GM19328 (cell line): ENCODE results near the gene METTL24.
"Not testable (repeated sequence)": the region's sequence is repeated elsewhere in the genome, so short reads cannot be mapped to it uniquely, and the experiment has no call there.

Source experiments
- ATAC-seq: cut with Tn5 transposase; IDR thresholded peaks from one replicate; pipeline ENCODE4 v1.9.1; 2021; ENCODE audit warnings: mild to moderate bottlenecking, moderate library complexity; ENCODE audit not compliant: unreplicated experiment

Gene METTL24

GRCh38 chr6:110272781-110273180 is 85.4 kb downstream of the METTL24 start:
- ATAC-seq, result not testable (repeated sequence)

DNA sequence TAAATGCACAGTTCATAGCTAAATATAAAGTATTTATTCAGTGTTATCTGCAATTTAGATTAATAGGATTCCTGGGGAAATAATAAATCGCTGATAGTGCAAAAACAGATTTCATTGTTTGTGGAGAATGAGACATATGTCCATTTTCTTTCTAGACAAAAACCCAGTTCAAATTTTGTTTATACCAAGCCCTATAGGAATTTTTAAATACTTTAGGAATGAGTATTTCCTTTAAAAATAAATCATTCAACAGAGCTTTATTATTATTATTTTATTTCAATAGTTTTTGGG is 86.5 kb downstream of the METTL24 start:
- no peak for ATAC-seq

DNA sequence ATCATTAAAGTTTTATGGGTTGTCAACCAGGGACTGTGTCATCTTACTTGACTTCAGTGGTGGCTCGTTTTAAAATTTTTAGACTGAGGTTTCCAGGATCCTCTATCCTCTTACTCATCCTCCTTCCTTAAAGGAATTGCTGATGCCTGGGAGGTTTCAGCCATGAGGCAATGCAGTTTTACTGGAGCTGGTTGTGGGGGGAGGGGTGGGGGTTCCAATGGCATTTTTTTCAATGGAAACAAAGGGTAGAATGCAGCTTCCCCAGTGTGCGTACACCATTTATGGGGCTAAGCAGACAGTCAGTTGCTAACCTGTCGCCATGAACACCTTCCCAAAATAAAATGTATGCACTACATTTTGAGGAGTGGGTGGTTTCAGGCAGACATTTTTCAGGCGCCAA is 88.0 kb downstream of the METTL24 start:
- no peak for ATAC-seq

- ATAC-seq, result no peak
These were observed 88.5 kb downstream of the METTL24 start for GRCh38 chr6:110269623-110270022.

DNA sequence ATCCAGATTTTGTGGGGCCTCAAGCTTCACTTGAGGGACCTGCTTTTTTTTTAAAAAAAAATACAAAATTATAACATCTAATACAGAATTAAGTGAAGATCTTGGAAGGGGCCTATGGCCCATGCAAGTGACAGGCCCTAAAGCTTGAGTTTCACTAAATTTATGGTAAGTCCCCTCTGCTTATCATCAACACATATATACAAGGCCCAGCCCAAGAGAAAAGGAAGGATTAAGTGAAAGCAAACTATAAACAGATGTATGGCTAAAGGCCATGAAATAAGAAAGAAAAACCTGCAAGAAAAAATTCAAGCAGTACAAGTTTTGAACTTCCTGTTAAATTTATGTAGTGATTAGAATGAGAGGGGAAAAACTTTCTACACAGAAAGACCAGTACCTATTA is 91.2 kb downstream of the METTL24 start:
- ATAC-seq, result no peak

DNA sequence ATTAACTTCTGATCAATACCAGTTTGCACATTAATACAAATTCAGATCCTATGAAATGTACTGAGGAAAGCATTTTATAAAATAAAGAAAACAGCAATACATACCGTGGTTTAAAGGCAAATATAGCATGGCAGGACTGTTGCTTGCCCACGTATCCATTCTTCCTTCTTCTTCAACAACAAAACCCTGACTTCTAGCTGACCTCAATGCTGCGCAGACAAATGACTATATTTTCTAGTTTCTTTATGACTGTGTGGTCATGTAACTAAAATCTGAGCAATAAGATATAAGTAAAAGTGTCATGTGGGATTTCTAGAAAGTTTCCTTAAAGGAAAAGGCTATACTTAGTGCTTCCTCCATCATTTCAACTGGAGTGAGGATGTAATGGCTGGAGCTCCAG is 92.9 kb downstream of the METTL24 start:
- ATAC-seq, result no peak

DNA sequence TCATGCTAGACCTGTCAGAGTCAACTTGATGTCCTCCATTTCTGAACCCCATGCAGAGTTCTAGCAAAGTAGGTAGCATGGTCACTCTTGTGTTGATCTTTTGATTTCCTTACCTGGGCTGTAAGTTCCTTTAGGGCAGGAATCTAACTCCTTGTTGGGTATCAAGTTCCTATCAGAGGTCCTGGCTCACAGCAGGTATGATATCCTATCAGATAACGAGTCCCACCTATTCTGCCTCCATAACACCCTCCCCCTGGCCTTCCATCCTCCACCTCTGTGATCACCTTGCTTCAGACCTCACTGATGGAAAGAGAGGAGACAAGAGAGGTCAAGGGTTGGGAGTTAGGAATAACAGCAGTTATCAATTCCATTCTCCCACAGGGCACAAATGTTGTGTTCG is 101.8 kb downstream of the METTL24 start:
- ATAC-seq, result no peak

DNA sequence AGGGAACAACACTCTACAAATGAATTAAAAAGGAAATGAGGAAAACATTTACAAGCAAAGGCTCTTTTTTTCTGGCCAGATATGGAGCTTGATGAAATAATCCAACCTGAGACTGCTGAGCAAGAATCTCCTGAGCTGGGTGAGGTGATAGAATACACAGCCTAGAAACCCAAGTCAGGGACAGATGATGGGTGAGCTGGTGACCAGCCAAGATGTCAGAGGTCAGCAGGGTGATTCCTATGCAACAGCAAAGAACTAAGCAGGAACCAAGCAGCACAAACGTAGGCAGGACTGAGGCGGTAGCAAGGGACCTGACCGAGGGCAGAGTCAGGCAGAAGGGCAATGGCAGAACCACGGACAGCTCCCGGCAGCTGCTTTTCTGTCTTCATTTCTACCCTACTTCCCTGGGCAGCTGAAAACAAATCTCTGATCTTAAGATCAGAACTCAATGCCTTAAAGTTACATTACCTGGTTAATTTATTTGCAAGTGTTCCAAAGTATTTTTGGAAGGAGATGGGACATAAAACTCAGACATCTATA is 102.9 kb downstream of the METTL24 start:
- no peak for ATAC-seq

- ATAC-seq, result no peak
These were observed 107.3 kb downstream of the METTL24 start for GRCh38 chr6:110250838-110251237.

- no peak for ATAC-seq
These were observed 108.1 kb downstream of the METTL24 start for GRCh38 chr6:110250058-110250457.

DNA sequence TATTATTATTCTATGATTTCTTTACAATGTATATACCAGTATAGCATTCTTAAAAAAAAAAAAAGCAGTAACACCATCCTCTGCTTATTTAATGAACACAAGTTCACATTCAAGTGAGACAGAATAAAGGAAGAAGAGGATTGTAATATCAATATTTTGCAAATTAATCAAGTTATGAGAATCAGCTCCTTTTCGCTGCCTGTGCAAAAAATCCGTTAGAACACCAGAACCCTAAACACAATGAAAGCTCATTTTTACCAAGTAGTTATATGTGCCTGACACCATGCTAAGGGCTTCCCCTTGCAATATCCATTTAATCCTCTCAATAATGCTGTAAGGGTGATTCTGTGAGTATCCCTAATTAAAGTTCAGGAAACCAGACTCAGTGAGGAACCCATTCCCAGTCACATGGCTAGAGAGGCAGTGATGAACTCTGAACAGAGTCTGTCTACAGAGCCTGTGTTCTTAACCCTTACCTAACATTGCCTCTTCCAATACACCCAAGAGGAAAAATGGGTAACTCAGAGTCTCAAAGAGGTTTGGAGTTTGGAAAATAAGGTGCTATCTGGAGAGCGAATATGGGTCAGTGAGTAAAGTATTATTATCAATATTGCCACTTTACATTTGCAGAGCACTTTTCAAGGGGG is 111.1 kb downstream of the METTL24 start:
- ATAC-seq, result no peak

DNA sequence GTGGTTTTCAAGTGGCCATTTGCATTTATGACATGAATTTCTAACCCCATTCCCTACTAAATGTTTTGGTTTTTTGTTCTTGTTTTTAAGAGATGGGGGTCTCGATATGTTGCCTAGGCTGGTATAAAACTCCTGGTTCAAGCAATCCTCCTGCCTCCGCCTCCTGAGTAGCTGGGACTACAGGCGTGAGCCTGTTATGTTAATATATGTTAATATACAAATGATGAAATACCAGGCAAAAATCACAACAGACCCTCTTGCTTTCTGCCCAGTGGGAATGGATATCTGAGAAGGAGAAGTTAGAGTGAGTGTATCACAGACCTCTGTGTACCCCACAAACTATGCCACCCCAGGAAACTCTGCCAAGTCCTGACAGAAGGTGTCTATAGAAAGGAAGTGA is 111.8 kb downstream of the METTL24 start:
- no peak for ATAC-seq

GRCh38 chr6:110244621-110245020 is 113.5 kb downstream of the METTL24 start:
- not testable (repeated sequence) for ATAC-seq

GRCh38 chr6:110239526-110240274 is 118.4 kb downstream of the METTL24 start:
- ATAC-seq, result no peak

DNA sequence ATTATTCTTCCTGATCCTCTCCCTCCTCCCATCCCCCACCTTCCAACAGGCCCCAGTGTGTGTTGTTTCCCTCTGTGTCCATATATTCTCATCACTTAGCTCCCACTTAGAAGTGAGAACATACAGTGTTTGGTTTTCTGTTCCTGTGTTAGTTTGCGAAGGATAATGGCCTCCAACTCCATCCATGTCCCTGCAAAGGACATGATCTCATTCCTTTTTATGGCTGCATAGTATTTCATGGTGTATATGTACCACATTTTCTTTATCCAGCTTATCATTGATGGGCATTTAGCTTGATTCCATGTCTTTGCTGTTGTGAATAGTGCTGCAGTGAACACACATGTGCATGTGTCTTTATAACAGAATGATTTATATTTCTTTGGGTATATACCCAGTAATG is 122.1 kb downstream of the METTL24 start:
- ATAC-seq, result not testable (repeated sequence)

DNA sequence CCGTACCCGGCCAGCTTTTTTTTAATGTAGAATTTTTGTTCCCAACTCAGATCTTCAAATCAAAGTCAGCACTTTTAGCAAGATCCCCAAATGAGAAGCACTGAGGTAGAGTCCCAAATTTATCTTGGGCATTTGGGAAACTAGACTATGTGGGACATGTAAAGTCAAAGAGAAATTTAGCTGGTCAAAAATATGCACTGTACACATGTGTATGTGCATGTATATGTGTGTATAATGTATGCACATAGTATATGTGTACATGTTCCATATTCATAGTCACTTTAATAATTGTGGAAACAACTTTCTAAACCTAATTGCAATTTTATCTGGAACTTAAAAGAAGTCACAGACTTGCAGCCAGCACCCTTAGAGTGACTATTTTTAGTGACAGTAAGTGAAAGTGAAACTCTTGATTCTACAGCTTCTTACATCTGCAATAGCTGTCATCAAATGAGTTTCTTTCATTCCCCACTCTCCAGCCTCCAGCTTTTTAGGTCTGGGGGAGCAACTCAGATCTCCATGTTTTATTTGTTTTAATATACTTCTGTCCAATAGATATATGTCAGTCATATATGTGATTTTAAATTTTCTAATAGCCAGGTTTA is 124.3 kb downstream of the METTL24 start:
- peak; percentile 88 for ATAC-seq

- ATAC-seq, result no peak
These were observed 125.7 kb downstream of the METTL24 start for GRCh38 chr6:110232450-110232849.

- ATAC-seq, result no peak
These were observed 131.9 kb downstream of the METTL24 start for GRCh38 chr6:110226261-110226660.

DNA sequence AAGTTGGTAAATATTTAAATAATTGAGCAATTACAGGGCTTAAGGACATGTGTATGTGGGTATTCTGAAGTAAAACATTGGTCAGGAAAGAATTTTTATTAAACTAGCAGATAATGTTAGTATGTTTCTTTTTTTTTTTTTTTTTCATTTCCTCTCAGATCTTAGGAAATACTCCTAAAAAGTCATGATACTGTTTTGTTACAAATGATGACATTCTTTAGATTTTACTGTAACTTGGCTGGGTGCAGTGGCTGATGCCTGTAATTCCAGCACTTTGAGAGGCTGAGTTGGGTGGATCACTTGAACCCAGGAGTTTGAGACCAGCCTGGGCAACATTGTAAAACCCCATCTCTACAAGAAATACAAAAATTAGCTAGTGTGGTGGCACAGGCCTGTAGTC is 136.4 kb downstream of the METTL24 start:
- ATAC-seq, result no peak

GRCh38 chr6:110217266-110217665 is 140.9 kb downstream of the METTL24 start:
- no peak for ATAC-seq

DNA sequence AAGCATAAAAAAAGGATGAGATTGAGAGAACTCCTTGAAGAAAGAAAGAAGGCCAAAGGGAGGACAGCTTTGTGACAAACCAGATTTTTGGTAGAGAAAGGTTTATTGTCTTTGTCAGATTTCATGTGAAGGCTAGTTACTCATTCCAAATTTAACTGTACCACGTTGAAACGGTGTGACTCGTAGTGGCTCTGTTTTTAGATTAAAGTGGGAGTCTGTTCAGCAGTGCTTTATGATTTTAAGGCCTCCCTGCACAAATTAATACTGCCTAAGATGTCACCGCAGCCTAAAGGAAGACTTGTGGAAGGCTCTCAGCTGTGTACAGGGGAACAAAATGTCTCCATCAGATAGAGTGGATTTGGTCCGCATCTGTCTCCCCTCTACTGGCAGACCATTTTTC is 142.0 kb downstream of the METTL24 start:
- ATAC-seq, result no peak

DNA sequence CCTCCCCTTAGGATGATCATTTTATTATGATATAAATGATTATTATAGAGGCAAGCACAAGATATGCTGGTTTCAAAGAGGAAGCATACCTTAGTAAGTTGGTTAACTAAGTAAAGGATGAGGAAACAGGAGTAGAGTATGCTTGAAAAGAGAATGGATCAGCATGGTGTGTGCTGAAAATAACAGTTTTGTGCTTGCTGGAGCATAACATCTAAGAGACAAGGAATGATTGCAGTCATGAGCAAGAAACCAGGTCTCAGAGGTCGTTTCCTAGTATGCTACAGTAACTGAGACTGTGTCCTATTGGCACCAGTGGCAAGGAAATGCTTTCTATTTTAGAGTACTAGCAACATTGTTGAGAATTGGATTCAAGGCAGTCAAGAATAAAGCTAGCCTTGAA is 143.8 kb downstream of the METTL24 start:
- no peak for ATAC-seq
